HG03159 (cell line): ENCODE data around the gene MAMLD1.
"Not testable (repeated sequence)": the region's sequence is repeated elsewhere in the genome, so short reads cannot be mapped to it uniquely, and the experiment has no call there.

Experiments
- ATAC-seq: cut with Tn5 transposase; IDR thresholded peaks from one replicate; pipeline ENCODE4 v1.9.1; 2021; ENCODE audit warnings: mild to moderate bottlenecking, moderate library complexity; ENCODE audit not compliant: unreplicated experiment

Gene MAMLD1, protein sequence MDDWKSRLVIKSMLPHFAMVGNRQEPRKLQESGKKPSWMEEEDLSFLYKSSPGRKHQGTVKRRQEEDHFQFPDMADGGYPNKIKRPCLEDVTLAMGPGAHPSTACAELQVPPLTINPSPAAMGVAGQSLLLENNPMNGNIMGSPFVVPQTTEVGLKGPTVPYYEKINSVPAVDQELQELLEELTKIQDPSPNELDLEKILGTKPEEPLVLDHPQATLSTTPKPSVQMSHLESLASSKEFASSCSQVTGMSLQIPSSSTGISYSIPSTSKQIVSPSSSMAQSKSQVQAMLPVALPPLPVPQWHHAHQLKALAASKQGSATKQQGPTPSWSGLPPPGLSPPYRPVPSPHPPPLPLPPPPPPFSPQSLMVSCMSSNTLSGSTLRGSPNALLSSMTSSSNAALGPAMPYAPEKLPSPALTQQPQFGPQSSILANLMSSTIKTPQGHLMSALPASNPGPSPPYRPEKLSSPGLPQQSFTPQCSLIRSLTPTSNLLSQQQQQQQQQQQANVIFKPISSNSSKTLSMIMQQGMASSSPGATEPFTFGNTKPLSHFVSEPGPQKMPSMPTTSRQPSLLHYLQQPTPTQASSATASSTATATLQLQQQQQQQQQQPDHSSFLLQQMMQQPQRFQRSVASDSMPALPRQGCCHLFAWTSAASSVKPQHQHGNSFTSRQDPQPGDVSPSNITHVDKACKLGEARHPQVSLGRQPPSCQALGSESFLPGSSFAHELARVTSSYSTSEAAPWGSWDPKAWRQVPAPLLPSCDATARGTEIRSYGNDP

DNA sequence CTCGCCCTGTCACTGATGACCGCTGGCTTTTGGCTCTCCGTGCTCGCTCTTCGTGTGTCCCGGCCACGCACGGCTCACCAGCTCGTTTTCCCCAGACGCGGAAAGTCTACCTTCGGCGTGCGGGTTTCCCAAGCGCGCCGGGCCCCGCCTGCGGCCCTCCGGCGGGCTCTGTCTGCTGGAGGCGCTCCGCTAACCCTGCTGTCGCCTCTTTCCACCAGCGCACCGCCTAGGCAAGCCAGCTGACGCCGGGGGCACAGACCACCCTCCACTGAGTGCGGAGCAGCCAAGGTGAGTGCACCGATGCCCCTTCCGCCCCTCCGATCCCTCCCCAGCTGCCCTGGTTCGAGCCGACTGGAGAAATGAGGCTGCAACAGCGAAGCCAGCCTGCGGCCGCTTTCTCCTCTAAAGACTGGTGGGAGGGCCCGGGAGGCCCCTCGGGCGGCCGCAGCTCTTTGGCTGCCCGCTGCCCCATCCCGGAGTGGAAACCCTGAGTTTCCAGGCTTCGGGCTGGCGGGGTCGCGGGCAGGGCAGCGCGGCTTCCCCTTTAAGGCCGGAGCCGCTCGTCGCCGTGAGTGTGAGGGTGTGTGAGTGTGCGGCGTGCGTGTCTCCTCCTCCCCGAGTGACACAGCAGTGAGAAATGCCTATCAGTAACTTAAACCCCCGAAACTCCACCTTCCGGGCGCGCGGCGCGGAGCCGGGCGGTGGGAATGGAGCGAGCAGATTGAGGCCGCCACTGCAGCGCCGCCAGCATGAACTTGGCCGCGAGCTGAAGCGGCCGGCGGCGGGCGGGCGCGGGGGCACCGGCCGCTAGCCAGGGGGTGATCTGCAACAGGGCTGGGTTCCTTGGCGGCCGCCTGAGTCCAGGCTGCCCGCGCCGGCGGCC is at the start of gene MAMLD1:
MAMLD1 (plus strand) TSS at position 719 of the 883 bp plus-strand sequence. CDS start 82,200 bp downstream, outside the sequence.
- ATAC-seq, result no peak

DNA sequence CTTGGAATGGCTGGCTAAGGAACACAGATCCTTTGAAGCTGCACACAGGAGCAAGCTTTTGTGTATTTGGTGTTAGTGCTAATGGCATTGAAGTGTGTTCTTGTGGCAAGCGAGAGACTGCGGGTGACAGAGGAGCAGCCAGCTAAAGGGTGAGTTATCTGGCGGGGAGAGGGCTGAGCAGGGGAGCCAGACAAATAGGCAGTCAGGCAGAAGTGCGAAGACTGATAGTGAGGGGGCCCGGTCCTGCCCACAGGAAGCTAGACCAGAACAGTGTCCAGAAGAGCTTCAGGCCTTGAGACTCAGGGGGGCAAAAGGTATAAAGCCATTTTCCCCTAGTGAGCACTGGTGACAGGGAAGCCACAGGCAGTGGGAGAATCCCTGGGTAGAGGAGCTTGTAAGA is 49.6 kb upstream of the MAMLD1 start:
- ATAC-seq, result no peak

DNA sequence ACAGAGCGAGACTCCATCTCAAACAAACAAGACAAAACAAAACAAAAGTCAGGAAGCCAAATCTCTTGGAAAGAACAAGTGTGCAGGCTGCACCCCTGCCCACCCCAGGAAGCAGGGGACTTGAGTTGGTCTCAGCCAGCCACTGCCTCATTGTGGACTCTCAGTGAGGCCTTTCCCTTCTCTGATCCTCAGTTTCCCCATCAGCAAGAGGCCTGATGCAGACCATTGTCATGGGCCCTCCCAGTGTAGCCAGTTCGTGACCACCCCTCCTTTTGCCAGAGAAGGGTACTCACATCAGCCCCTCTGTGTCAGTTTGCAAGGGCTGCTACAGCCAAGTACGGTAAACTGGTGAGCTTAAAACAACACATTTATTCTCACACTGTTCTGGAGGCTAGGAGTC is 48.9 kb upstream of the MAMLD1 start:
- no peak for ATAC-seq

DNA sequence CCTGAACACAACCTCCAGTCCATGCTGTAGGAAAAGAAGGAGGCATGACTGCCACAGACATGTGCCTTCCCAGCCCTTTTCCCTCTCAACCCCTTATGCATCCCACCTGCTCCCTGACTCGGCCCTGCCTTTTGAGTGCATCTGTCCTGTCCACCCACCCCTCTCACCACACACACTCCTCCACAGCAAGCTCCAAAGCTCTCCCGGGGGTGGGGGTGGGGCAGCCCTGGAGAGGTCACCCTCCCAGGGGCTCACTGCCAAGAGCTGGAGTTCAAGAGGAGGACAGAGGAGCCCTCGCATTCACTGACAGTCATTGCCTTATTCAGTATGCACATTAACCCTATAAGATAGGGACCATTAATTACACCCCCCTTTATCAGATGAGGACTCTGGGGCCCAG is 46.6 kb upstream of the MAMLD1 start:
- no peak for ATAC-seq

DNA sequence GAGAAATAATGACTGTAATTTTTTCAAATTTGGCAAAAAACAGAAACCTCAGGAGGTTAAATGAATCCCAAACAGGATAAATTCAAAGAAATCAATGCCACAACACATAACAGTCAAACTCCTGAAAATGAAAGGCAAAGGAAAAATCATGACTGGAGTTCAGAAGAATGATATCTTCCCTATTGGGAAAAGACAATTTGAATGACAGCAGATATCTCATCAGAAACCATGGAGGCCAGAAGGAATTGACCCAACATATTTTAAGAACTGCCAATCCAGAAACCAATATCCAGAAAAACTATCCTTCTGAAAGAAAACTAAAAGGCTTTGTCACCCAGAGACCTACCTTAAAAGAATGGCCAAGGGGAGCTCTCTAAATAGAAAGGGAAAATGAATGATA is 40.1 kb upstream of the MAMLD1 start:
- no peak for ATAC-seq

DNA sequence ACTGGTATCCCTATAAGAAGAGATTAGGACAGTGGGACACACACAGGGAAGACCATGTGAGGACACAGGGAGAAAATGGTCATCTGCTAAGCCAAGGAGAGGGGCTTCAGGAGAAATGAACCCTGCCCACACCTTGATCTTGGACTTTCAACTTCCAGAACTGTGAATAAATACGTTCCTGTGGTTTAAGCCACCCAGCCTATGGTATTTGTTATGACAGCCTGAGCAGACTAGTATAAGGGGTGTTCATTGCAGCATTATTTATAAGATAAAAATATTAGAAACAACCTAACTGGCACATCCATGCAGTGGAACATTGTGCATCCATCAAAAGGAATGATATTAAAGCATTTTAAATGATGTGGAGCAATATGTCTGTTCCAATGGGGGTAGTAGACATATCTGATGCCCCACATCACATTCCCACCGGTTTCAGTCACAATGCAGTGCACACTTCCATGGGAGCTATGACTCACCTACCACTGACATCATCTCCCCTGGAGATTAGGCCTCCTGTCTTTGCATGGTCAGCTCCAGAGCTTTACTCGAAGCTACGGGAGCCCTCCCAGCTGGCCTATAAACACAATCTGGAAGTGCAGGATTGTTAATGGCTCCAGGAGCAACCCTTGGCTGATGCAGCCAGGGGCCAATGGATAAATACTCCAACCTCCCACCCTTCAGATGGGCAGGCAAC is 38.9 kb upstream of the MAMLD1 start:
- no peak for ATAC-seq

DNA sequence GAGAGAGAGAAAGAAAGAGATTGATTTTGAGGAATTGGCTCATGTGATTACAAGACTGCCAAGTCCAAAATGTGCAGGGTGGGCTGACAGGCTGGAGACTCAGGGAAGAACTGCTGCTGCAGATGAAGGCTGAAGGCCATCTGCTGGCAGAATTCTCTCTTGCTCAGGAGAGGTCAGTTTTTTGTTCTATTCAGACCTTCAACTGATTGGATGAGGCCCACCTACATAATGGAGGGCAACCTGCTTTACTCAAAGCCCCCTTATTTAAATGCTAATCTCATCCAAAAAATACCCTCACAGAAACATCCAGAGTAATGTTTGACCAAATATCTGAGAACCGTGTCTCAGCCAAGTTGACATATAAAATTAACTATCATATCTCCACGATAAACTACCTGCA is 38.2 kb upstream of the MAMLD1 start:
- ATAC-seq, result no peak

DNA sequence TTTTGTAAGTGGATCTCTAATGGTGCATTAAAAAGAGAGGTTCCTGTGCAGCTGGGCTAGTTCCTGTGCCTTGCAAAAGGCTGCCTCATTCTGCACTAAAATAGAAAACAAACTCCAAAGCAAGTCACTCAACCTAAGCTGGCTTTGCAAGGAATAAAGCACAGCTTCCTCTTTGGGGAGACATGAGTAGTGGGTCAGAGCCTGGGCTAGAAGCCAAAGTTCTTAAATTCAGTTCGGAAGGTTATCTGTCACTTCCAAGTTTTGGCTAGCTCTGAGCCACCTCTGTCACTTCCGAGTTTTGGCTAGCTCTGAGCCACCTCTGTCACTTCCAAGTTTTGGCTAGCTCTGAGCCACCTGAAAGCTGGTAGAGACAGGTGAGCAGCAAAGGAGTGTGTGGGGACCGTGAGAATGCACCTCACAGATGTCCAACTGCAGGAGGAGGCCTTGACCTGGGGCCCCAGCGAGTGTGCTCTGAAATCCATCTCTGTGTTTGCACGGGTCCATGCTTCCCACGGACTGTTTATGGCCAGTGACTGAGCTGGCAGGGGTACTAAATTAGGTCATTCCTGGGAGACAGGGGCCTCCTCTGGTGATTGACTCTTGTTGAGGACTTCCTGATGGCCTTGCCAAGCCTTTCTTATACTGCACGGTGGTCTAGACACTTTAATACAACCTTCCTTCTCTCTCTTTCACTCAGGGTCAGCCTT is 36.4 kb upstream of the MAMLD1 start:
- ATAC-seq, result no peak

DNA sequence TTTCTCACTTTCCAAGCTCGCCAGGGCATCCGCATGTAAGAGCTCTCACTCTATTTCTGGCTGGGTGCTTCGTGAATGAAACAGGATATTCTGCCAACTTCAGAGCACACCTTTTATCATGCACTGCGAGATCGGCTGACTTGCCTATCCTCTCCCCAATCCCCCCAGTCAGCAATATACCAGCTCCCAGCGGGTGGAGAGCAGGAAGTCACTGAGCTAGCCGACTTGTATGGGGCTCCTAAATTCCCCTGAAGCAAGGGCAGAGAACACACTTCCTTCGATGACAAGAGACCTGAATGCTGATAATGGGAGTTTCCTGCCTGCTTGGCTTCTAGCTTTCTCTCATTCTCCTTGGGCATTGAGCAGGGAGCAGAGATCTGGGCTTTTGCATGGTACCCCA is 33.8 kb upstream of the MAMLD1 start:
- no peak for ATAC-seq

DNA sequence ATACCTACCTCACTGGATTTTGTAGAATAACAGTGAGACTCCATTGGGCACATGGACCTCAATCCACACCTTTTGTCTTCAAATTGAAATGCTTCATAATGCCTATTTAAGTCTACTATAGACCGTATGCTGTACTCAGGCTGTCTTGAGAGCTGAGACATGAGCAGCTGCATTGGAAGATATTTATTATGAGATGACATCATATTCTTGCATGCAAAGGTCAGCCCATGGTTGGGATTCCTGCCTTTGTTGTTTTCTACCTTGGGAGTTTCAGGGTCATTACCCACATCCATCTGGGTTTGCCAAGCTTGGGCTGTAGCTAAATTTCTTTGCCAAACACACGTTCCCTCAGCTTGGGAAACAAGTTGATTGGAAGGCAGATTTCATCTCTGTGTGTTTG is 33.2 kb upstream of the MAMLD1 start:
- ATAC-seq, result no peak

DNA sequence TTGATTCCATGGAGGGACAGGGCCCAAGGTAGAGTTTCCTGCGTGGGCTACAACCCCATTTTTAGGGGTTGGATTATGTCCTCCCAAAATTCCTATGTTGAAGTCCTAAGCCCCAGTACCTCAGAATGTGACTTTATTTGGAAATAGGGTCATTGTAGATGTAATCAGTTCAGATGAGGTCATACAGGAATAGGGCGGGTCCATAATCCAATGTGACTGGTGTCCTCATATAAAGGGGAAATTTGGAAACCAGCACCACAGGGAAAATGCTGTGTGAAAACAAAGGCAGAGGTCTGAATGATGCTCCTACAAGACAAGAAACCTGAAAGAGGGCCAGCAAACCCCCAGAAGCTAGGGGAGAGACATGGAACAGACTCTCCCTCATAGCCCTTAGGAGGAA is 31.1 kb upstream of the MAMLD1 start:
- no peak for ATAC-seq

DNA sequence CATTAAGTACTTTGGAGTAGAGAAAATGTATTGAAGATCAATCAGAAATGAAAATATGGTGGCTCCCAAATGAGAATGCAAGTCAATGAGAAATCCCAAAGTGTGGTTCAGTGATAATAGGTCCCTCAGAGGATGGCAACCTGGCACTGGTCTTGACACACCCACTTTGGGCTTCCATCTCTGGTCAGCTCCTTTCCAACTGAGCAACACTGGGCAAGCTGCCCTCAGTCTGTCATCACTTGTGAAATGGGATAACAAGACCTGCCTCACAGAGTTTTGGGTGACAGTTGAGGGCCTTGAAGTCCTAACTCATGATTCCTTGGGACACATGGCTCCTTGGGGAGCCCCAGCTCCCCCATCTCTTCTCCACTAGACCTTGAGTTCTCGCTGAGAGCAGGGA is 29.0 kb upstream of the MAMLD1 start:
- ATAC-seq, result no peak

DNA sequence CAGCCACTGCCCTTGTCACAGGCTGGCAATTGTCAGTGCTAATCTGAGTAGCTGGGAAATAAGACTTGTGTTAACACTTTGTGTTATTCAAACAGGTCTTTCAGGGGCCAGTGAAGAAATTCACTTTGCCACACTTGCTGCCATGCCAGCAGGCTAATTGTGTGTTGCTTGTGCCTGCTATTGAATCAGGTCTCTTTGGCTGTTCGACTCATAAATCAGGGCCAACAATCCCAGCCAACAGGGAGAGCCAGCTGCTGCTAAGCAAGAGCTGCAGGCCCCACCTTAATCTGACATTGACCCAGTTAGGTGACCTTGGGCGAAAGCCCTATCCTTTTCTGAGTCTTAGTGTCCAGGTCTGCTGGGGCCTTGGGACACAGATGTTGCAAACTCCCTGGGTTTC is 28.1 kb upstream of the MAMLD1 start:
- no peak for ATAC-seq

DNA sequence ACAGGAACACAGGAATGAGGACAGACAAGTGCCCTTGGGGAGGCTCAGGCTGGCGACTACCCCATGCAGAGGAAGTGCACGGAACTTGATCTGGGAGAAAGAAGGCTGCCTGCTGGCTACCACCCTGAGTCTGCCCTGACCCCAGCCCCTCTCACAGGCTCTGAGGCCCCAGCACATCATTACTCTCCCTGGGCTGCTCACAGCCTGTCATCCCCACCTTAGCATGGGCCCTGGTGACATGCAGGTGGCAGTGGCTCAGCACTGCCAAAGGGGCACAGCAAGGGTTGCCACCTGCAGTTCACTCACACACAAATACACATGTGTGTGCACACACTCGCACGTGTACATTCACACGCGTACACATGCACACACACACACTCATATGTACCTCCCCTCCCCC is 26.1 kb upstream of the MAMLD1 start:
- ATAC-seq, result no peak

DNA sequence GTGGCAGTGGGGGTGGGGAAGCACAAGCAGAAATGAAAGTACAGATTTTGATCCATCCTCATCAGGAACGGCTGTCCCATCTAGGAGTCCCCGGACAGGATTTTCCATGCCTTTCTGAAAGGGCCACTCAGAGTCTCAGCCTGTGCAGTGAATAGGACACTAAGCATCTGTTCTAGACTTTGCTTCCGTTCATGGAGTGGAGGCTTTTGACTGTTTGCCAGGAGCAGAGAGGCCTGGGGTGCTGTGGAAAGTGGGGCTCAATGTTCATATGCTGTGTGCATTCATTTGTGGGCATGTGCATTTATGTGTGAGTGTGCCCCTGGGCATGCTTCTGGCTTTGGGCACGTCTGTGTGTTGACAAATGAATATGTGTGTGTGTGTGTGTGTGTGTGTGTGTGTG is 25.6 kb upstream of the MAMLD1 start:
- no peak for ATAC-seq

DNA sequence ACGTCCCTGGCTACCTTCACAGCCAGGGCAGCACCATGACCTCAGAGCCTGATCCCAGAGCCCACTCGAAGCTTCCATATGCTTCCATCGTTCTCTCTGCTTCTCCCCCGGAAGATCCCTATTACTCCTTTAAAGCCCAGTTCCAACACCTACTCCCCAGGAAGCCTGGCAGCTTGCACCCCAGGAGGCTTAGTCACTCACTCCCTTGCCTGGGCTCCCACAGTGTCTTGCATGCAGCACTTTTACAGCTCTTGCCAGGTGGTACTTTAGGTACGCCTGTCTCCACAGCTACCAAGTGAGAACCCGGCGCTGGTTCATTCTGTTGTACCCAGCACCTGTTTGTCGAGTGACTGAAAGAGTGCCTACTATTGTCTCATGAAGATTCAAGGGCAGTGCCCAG is 24.5 kb upstream of the MAMLD1 start:
- ATAC-seq, result no peak

DNA sequence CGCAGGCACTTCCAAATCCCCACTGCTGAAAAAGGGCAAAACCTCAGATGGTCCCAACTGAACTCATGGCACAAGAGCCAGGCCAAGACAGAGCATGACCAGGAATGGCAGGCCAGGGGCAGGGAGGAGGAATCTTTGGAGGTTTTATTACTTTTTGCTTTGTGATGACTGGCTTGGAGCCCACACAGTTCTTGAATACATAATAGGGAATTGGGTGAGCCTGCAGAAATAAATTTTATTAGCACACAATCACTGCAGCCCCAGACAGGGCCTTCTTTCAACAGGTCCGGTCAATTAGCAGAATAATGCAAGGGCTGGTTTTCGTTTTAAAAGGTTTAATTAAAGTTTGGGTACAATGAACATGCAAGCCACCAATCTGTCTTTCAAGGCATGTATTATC is 23.4 kb upstream of the MAMLD1 start:
- no peak for ATAC-seq

DNA sequence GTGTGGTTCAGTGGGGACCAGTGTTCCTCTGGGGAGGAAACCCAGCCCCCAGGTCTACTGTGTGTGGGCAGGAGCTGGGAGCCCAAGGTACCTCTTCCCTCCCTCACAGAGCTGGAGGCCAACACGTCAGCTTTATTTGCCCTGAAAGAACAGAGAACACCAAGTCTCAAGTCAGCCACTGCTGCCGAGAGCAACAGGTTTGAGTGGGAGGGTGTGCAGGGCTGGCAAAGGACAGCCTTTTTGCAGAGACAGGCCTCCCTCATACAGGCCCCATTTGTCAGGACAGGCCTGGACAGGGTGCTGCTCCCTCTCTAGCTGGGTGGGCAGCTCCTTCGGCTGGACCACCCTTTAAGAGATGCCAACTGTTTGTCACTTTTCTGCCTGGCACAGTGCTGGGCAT is 22.8 kb upstream of the MAMLD1 start:
- ATAC-seq, result not testable (repeated sequence)

DNA sequence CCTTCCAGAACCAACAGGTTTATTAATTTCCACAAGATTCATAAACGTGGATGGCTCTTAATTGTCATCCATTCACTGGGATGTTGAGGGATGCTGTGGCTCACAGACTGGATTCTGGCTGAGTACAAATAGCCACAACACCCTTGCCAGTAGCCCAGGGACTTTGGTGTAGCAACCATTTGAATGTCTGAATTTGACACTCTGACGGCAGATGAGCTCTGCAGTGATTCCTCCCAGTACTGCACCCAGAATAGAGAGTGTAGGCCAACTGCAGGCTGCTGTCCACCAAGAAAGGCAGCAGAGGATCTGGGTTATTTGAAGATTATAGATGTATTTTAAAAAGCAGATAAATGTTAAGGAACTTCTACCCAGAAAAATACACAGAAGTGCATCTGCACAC is 15.6 kb upstream of the MAMLD1 start:
- no peak for ATAC-seq

DNA sequence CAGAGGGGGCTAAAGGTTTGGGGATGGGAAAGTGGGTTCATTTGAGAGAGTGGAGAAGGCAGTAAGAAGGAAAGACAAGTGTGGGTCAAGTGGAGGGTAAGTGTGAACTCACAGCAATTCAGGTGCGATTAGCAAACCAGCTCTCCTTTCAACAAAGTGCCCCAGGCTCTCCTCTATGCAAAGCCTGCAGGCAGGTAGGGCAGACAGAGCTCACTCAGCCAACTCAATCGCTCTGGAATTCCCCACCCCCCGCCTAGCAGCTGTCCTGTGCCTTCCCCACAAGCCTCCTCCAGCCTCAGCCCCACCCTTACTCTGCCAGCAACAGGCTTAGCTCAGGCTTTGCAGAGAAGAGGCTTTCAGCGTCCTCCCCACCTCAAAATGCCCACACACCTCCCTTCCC is 14.8 kb upstream of the MAMLD1 start:
- no peak for ATAC-seq
